ENCODE measurements around the gene OLFM2.

OLFM2 gene

DNA sequence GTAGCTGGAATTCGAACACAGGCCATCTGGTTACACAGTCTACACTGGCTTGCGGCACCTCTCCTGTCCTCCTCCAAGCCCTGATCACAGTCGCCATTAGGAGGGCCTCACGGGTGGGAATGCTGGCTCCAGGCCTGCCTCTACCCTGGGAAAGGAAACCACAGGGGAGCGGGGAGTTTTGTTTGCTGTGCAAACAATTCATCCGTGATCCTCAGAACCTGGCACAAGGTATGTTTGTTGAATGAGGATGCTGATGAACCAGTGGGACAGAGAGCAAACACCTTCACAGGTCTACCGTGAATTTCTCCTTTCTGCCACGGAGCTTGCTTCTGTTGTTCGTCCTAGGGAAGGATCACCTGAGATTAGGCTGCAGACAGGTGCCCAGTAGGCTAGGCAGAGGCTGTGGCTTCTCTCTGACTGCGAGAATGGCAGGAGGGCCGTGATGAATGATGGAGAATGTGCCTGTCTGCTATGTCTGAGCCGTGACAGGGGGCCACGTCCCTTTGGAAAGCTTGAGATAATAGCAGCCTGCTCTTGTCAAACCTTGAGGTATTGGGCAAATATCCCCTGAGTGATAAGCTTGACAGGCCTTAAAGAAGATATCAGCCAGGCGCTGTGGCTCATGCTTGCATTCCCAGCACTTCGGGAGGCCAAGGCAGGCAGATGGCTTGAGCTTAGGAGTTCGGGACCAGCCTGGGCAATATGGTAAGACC is 64.5 kb downstream of the OLFM2 start:
- no peaks in the 10 kb centered on the region for H3K9me3 Mint-ChIP-seq
- H3K4me1 Mint-ChIP-seq (ENCODE audit: low read depth): peaks cover 4% of the 10 kb centered on the region
- H3K27me3 Mint-ChIP-seq (ENCODE audit: low read depth): no peaks in the 10 kb centered on the region
- no peak overlapping the region for H3K27ac Mint-ChIP-seq
- H3K36me3 Mint-ChIP-seq (ENCODE audit: low read depth): no peaks in the 10 kb centered on the region
- no peak overlapping the region for H3K4me3 Mint-ChIP-seq

DNA sequence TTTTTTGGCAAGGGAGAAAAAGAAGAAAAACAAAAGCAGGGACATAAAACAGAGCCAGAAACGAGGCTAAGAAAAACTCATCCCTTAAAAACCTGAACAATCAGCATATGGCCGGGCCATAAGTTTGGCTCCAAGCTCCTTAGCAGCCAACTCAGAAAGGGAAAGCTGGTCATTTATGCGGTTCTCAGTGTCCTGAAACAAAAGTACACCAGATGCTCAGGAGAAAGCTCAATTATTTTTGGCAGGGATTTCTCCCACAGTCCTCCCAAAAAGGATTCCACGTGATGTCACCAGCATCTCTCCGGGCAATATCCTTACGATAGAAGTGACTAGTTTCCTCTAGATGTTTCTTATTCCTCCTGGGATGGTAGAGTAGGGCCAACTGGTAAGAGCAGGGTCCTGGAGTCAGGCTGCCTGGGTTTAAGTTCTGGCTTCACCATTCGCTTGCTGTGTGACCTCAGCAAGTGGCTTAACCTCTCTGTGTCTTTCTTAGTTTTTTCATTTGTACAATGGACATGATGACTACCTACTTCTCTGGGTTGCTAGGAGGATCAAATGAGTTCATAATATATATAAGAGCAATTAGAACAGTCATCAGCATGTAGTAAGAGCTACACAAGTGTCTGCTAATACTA is 67.2 kb downstream of the OLFM2 start:
- peaks cover 21% of the 10 kb centered on the region for H3K4me1 Mint-ChIP-seq (ENCODE audit: low read depth)
- no peaks in the 10 kb centered on the region for H3K27me3 Mint-ChIP-seq (ENCODE audit: low read depth)
- no peak overlapping the region for H3K27ac Mint-ChIP-seq
- H3K4me3 Mint-ChIP-seq: no peak overlapping the region
- no peaks in the 10 kb centered on the region for H3K9me3 Mint-ChIP-seq
- H3K36me3 Mint-ChIP-seq (ENCODE audit: low read depth): peaks cover 4% of the 10 kb centered on the region

DNA sequence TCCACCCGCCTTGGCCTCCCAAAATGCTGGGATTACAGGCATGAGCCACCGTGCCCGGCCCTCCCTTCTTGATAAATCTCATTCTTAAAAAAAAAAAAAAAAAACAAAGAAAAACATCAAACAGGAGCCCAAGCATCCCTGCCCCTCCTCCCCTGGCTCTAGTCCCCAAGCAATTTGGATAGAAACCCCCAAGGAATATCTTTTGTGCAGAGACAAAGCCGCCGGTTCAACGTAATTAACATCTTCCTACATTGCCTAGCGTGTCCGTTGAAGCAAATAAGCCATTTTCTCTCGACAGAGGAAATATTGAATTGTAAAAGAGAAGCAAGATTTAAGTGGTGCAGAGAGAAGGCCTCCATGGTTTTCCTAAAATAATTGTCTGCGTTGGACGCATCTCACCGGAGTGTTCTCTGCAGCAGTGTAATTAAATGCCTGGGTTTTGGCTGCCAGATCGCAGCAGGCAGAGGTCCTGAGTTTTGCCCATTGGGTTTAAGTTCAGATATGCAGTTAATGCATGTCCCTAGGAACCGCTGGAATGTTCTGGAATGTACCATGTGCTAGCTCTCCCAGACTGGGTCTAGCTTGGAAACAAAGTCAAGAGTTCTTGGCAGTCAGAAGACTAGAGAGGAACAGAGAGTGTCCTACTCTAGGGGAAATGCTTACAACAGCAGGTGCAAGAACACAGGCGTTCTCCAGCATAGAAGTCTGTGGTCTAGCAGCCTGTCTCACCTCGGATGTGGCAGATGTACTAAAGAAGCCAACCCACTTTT is 70.4 kb downstream of the OLFM2 start:
- peak overlapping the region; percentile 73 for H3K27ac Mint-ChIP-seq
- peaks cover 6% of the 10 kb centered on the region for H3K36me3 Mint-ChIP-seq (ENCODE audit: low read depth)
- peak overlapping the region; percentile 56 for H3K4me3 Mint-ChIP-seq
- no peaks in the 10 kb centered on the region for H3K9me3 Mint-ChIP-seq
- no peaks in the 10 kb centered on the region for H3K27me3 Mint-ChIP-seq (ENCODE audit: low read depth)
- peaks cover 46% of the 10 kb centered on the region for H3K4me1 Mint-ChIP-seq (ENCODE audit: low read depth)

DNA sequence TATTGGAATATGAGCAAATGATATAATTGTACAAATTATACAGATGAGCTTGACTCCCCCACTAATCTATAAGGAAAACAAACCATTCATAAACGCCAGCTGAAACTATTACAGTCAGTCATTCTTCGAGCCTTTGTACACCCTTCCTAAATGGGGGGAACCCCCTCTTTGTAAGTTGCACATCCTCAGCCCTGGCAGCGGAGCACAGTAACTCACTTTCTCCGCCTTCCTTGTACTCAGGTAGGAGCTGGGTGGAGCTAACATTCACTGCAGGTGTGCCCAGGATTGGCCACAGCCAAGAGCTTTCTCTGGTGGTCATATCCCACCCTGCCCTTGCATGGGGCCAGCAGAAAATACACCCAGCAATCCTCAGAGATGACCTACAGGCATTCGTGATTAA is 72.6 kb downstream of the OLFM2 start:
- H3K27me3 Mint-ChIP-seq (ENCODE audit: low read depth): no peaks in the 10 kb centered on the region
- peaks cover 55% of the 10 kb centered on the region for H3K4me1 Mint-ChIP-seq (ENCODE audit: low read depth)
- H3K36me3 Mint-ChIP-seq (ENCODE audit: low read depth): peaks cover 6% of the 10 kb centered on the region
- no peaks in the 10 kb centered on the region for H3K9me3 Mint-ChIP-seq
- H3K27ac Mint-ChIP-seq: peak overlapping the region; percentile 97
- H3K4me3 Mint-ChIP-seq: peak overlapping the region; percentile 93

GRCh38 chr19:9862938-9863337 is 73.4 kb downstream of the OLFM2 start:
- H3K4me1 Mint-ChIP-seq (ENCODE audit: low read depth): peaks cover 63% of the 10 kb centered on the region
- no peaks in the 10 kb centered on the region for H3K9me3 Mint-ChIP-seq
- no peaks in the 10 kb centered on the region for H3K27me3 Mint-ChIP-seq (ENCODE audit: low read depth)
- peaks cover 6% of the 10 kb centered on the region for H3K36me3 Mint-ChIP-seq (ENCODE audit: low read depth)
- H3K4me3 Mint-ChIP-seq: peak overlapping the region; percentile 93
- H3K27ac Mint-ChIP-seq: peak overlapping the region; percentile 97

GRCh38 chr19:9861503-9861902 is 74.8 kb downstream of the OLFM2 start:
- peak overlapping the region; percentile 76 for H3K27ac Mint-ChIP-seq

DNA sequence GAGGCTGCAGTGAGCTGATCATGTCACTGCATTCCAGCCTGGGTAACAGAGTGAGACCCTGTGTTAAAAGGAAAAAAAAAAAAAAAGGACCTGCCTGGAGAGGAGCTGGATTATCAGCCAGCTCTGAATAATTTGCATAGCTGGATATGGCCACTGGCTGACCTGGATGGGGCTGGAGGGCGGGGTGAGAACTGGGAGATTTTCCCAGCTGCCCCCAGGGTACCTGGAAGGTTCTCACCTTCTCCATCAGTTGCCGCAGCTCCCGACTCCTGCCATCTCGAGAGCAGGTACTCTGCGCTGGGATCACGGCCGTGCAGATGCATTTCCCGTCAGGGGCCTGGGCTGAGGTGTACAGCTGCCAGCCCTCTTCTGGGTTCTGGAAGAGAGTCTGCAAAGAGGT is 75.9 kb downstream of the OLFM2 start:
- Mint-ChIP-seq H3K9me3 (no peaks in the 10 kb centered on the region), H3K4me3 (no peak overlapping the region), H3K4me1 (ENCODE audit: low read depth) (peaks cover 60% of the 10 kb centered on the region), H3K27ac (no peak overlapping the region), H3K27me3 (ENCODE audit: low read depth) (no peaks in the 10 kb centered on the region), H3K36me3 (ENCODE audit: low read depth) (peaks cover 13% of the 10 kb centered on the region)

More at GRCh38 chr19:9861503-9861902, 74.8 kb downstream of the OLFM2 start:
- Mint-ChIP-seq H3K27me3 (ENCODE audit: low read depth) (no peaks in the 10 kb centered on the region), H3K36me3 (ENCODE audit: low read depth) (peaks cover 14% of the 10 kb centered on the region), H3K4me1 (ENCODE audit: low read depth) (peaks cover 67% of the 10 kb centered on the region), H3K9me3 (no peaks in the 10 kb centered on the region), H3K4me3 (no peak overlapping the region)

- Mint-ChIP-seq H3K36me3 (ENCODE audit: low read depth) (peaks cover 18% of the 10 kb centered on the region), H3K4me1 (ENCODE audit: low read depth) (peaks cover 54% of the 10 kb centered on the region), H3K4me3 (peak overlapping the region; percentile 93), H3K9me3 (no peaks in the 10 kb centered on the region), H3K27ac (peak overlapping the region; percentile 97), H3K27me3 (ENCODE audit: low read depth) (no peaks in the 10 kb centered on the region)
Observed at GRCh38 chr19:9858766-9859165, 77.5 kb downstream of the OLFM2 start.

DNA sequence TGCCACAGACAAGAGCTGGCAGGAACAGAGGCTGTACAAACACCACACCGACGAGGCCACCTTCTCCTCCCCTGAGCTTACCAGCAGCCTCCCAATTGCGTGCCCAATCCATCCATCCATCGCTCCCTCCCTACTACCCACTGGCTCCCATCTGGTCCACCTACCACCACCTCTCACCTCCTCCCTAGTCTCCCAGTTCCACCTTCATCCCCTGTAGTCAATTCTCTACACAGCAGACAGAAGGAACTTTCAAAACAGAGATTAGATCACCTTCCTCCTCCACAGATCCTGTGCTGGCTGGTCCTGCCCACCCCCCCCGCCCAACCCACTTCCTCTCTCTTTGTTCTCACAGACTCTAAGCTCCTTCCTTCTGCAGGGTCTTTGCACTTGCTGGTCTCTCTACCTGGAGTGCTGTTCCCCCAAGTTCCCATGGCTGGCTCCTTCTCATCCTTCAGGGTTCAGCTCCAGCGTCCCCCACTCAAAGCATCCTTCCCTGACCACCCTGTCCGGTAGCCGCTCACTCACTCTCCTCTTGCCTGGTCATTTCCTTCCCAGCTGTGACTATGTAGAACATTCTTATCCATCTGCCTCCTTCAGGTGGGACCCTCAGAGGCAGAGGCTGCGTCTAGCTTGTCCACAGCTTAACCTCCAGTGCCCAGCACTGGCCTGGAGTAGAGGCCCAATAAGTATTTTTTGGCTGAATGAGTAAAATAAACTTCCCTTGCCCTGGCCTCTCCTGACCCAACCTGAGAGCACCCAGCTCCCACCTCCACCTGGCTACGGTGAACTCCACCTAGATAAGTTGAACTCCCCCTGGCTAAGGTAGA is 78.2 kb downstream of the OLFM2 start:
- peak overlapping the region; percentile 97 for H3K27ac Mint-ChIP-seq
- H3K4me1 Mint-ChIP-seq (ENCODE audit: low read depth): peaks cover 48% of the 10 kb centered on the region
- H3K9me3 Mint-ChIP-seq: no peaks in the 10 kb centered on the region
- peak overlapping the region; percentile 93 for H3K4me3 Mint-ChIP-seq
- H3K36me3 Mint-ChIP-seq (ENCODE audit: low read depth): peaks cover 18% of the 10 kb centered on the region
- no peaks in the 10 kb centered on the region for H3K27me3 Mint-ChIP-seq (ENCODE audit: low read depth)

- H3K4me1 Mint-ChIP-seq (ENCODE audit: low read depth): peaks cover 40% of the 10 kb centered on the region
Observed at GRCh38 chr19:9857076-9857721, 79.1 kb downstream of the OLFM2 start.

GRCh38 chr19:9856609-9857008 is 79.7 kb downstream of the OLFM2 start:
- Mint-ChIP-seq H3K27ac (peak overlapping the region; percentile 57), H3K9me3 (no peaks in the 10 kb centered on the region), H3K36me3 (ENCODE audit: low read depth) (peaks cover 19% of the 10 kb centered on the region), H3K4me3 (no peak overlapping the region), H3K27me3 (ENCODE audit: low read depth) (no peaks in the 10 kb centered on the region), H3K4me1 (ENCODE audit: low read depth) (peaks cover 37% of the 10 kb centered on the region)

More at GRCh38 chr19:9857076-9857721, 79.1 kb downstream of the OLFM2 start:
- Mint-ChIP-seq H3K27me3 (ENCODE audit: low read depth) (no peaks in the 10 kb centered on the region), H3K9me3 (no peaks in the 10 kb centered on the region), H3K27ac (peak overlapping the region; percentile 97), H3K4me3 (peak overlapping the region; percentile 93), H3K36me3 (ENCODE audit: low read depth) (peaks cover 19% of the 10 kb centered on the region)

GRCh38 chr19:9854282-9854846 is 82.0 kb downstream of the OLFM2 start:
- Mint-ChIP-seq H3K4me3 (no peak overlapping the region), H3K27me3 (ENCODE audit: low read depth) (no peaks in the 10 kb centered on the region), H3K27ac (no peak overlapping the region), H3K4me1 (ENCODE audit: low read depth) (peaks cover 29% of the 10 kb centered on the region), H3K9me3 (no peaks in the 10 kb centered on the region), H3K36me3 (ENCODE audit: low read depth) (peaks cover 21% of the 10 kb centered on the region)

GRCh38 chr19:9850235-9850959 is 85.9 kb downstream of the OLFM2 start:
- Mint-ChIP-seq H3K4me3 (no peak overlapping the region), H3K27me3 (ENCODE audit: low read depth) (no peaks in the 10 kb centered on the region), H3K27ac (no peak overlapping the region), H3K4me1 (ENCODE audit: low read depth) (peaks cover 14% of the 10 kb centered on the region), H3K9me3 (no peaks in the 10 kb centered on the region), H3K36me3 (ENCODE audit: low read depth) (peaks cover 15% of the 10 kb centered on the region)

All from T-helper 1 cell treated with Interleukin-12 subunit alpha and Interleukin-12 subunit beta and Interleukin-4 antibody, amounts not matched to agents 30 μg/mL and 1 μg/mL, for 36 hours (primary cell).